GM23338 (cell line): ENCODE measurements around the gene SLC7A10. TPM values are rescaled to one million over a fixed set of nuclear protein-coding genes. Genes with fewer than 3 reads are reported as not detected.

Experiments used
- ATAC-seq: fragments of 200-7000 bp; cut with Tn5 transposase; 3 replicates; pipeline ENCODE4 v1.9.1; 2020
- DNase-seq: peaks from one replicate; pipeline ENCODE4 v3.0.0-alpha.2; 2015; ENCODE audit warnings: low spot score
- H2AFZ ChIP-seq: fragments of 200-600 bp; sonication (generic); 2 replicates; pipeline ENCODE4 v1.8.0; 2016; ENCODE audit warnings: antibody characterized with exemption, mild to moderate bottlenecking, moderate library complexity
- H3F3A ChIP-seq: fragments of 200-600 bp; sonication (generic); replicated peaks from 2 replicates; pipeline ENCODE4 v1.8.0; 2017; ENCODE audit warnings: antibody characterized with exemption, mixed run types, low read depth
- H3K27ac ChIP-seq: fragments of 200-600 bp; sonication (generic); 2 replicates; pipeline ENCODE4 v1.6.1; 2016; ENCODE audit warnings: low read depth
- H3K27me3 ChIP-seq: fragments of 200-600 bp; sonication (generic); 2 replicates; pipeline ENCODE4 v1.8.0; 2016; ENCODE audit warnings: mild to moderate bottlenecking, mixed run types, moderate library complexity; ENCODE audit not compliant: insufficient read depth
- H3K36me3 ChIP-seq: fragments of 200-600 bp; sonication (generic); 2 replicates; pipeline ENCODE4 v1.8.0; 2016; ENCODE audit warnings: mild to moderate bottlenecking; ENCODE audit not compliant: insufficient read depth
- H3K4me1 ChIP-seq: fragments of 200-600 bp; sonication (generic); 2 replicates; pipeline ENCODE4 v1.8.0; 2016; ENCODE audit warnings: mild to moderate bottlenecking, moderate library complexity; ENCODE audit not compliant: insufficient read depth
- H3K4me2 ChIP-seq: fragments of 200-600 bp; sonication (generic); 2 replicates; pipeline ENCODE4 v1.7.1; 2017; ENCODE audit warnings: mixed run types
- H3K4me3 ChIP-seq: fragments of 200-600 bp; sonication (generic); 2 replicates; pipeline ENCODE4 v1.6.1; 2016; ENCODE audit warnings: mixed run types
- H3K79me2 ChIP-seq: fragments of 200-600 bp; sonication (generic); replicated peaks from 2 replicates; pipeline ENCODE4 v1.8.0; 2017; ENCODE audit warnings: mild to moderate bottlenecking; ENCODE audit not compliant: insufficient read depth
- H3K9me2 ChIP-seq: fragments of 200-600 bp; sonication (generic); 2 replicates; pipeline ENCODE4 v1.8.0; 2017; ENCODE audit not compliant: insufficient read depth
- H4K20me1 ChIP-seq: fragments of 200-600 bp; sonication (generic); replicated peaks from 2 replicates; pipeline ENCODE4 v1.8.0; 2017; ENCODE audit warnings: mild to moderate bottlenecking; ENCODE audit not compliant: insufficient read depth
- H3K27ac Mint-ChIP-seq: 2 replicates; pipeline ENCODE4 v1.8.0; 2020; ENCODE audit warnings: inconsistent platforms, mild to moderate bottlenecking, moderate library complexity, mixed read lengths
- H3K27me3 Mint-ChIP-seq: 3 replicates; pipeline ENCODE4 v1.8.0; 2022; ENCODE audit warnings: low read depth, mild to moderate bottlenecking, moderate library complexity, mixed read lengths, inconsistent platforms; ENCODE audit not compliant: insufficient read depth, poor library complexity
- H3K36me3 Mint-ChIP-seq: 3 replicates; pipeline ENCODE4 v1.8.0; 2021; ENCODE audit warnings: low read depth, mild to moderate bottlenecking, inconsistent platforms, moderate library complexity, mixed read lengths
- H3K4me1 Mint-ChIP-seq: 3 replicates; pipeline ENCODE4 v1.8.0; 2020; ENCODE audit warnings: mild to moderate bottlenecking, inconsistent platforms, mixed read lengths
- H3K4me3 Mint-ChIP-seq: 3 replicates; pipeline ENCODE4 v1.8.0; 2021; ENCODE audit warnings: moderate library complexity, mild to moderate bottlenecking, inconsistent platforms, mixed read lengths
- H3K9me3 Mint-ChIP-seq: 3 replicates; pipeline ENCODE4 v1.8.0; 2020; ENCODE audit warnings: moderate library complexity, mild to moderate bottlenecking, inconsistent platforms, mixed read lengths
- CREB1 ChIP-seq: fragments of 250-450 bp; sonication (Bioruptor Pico); IDR thresholded peaks from 2 replicates; pipeline ENCODE4 v1.5.0; 2020; ENCODE audit warnings: low read depth, mild to moderate bottlenecking, moderate library complexity
- EZH2 ChIP-seq: fragments of 200-600 bp; sonication (generic); IDR thresholded peaks from one replicate; pipeline ENCODE4 v1.8.0; 2017; ENCODE audit warnings: antibody characterized with exemption, mild to moderate bottlenecking, low read depth; ENCODE audit not compliant: unreplicated experiment
- EZH2phosphoT487 ChIP-seq: fragments of 200-600 bp; sonication (generic); IDR thresholded peaks from one replicate; pipeline ENCODE4 v1.8.1; 2018; ENCODE audit warnings: antibody characterized with exemption; ENCODE audit not compliant: unreplicated experiment
- JUNB ChIP-seq: IDR thresholded peaks from one replicate; pipeline ENCODE4 v1.6.1; 2016; ENCODE audit warnings: antibody characterized with exemption; ENCODE audit not compliant: unreplicated experiment
- NANOG ChIP-seq: IDR thresholded peaks from 2 replicates; pipeline ENCODE4 v1.6.1; 2016; ENCODE audit warnings: antibody characterized with exemption, borderline replicate concordance
- POLR2AphosphoS5 ChIP-seq: IDR thresholded peaks from 2 replicates; pipeline ENCODE4 v1.6.1; 2016; ENCODE audit warnings: antibody characterized with exemption, low read depth
- REST ChIP-seq: IDR thresholded peaks from one replicate; pipeline ENCODE4 v1.6.1; 2018; ENCODE audit warnings: antibody characterized with exemption; ENCODE audit not compliant: unreplicated experiment
- STAT1 ChIP-seq: IDR thresholded peaks from one replicate; pipeline ENCODE4 v1.6.1; 2016; ENCODE audit warnings: antibody characterized with exemption; ENCODE audit not compliant: unreplicated experiment
- ZNF114 ChIP-seq: fragments of 250-450 bp; sonication (Bioruptor Pico); IDR thresholded peaks from 2 replicates; pipeline ENCODE4 v1.5.0; 2020; ENCODE audit warnings: mild to moderate bottlenecking, moderate library complexity
- ZNF331 ChIP-seq: fragments of 250-450 bp; sonication (Bioruptor Pico); IDR thresholded peaks from 2 replicates; pipeline ENCODE4 v1.5.0; 2020; ENCODE audit warnings: low read depth, mild to moderate bottlenecking, moderate library complexity
- polyA plus RNA-seq: library from polyadenylated mRNA; unstranded; fragments of >200 nt; fragmentation: Nextera tagmentation; extraction: Ambion mirVana; gene quantifications from 2 replicates; pipeline ENCODE4 v1.2.1, GENCODE V29; 2016
- total RNA-seq: library from RNA; depleted of rRNA; stranded (reverse); fragments of >200 nt; shearing (Covaris generic); gene quantifications from 2 replicates; pipeline ENCODE4 v1.2.3, GENCODE V29; 2014
- TF ChIP-seq, protein P1 (sequence below): fragments of 250-450 bp; sonication (Bioruptor Pico); IDR thresholded peaks from 2 replicates; pipeline ENCODE4 v1.5.0; 2020; ENCODE audit warnings: mild to moderate bottlenecking, moderate library complexity
- TF ChIP-seq, protein P2 (sequence below), 2 experiments: fragments of 200-600 bp in 1 of 2; sonication (generic) in 1 of 2; conservative IDR thresholded peaks; 2 replicates each; pipeline versions ENCODE4 v1.5.1 to v1.6.1; 2016 to 2017; ENCODE audit warnings: antibody characterized with exemption in 2 of 2, low read depth in 2 of 2, mild to moderate bottlenecking in 2 of 2, moderate library complexity in 1 of 2
- TF ChIP-seq, protein P3 (sequence below): IDR thresholded peaks from 2 replicates; pipeline ENCODE4 v1.6.1; 2016; ENCODE audit warnings: antibody characterized with exemption

Gene SLC7A10
- total and polyA plus RNA-seq, 2 experiments from 2014 or later = 3.3 to 6.3 TPM

GRCh38 chr19:33199441-33200265 is 26.0 kb downstream of the SLC7A10 start:
- Histone ChIP-seq H3K4me1 (peaks cover 5% of the 10 kb centered on the region; the same call in 1 of the 2 replicates), H3K9me2 (no peaks in the 10 kb centered on the region), H3K27me3 (peaks cover 5% of the 10 kb centered on the region; the same call in 1 of the 2 replicates), H3K4me2 (no peak overlapping the region), H3K36me3 (no peaks in the 10 kb centered on the region), H2AFZ (no peak overlapping the region), H3K79me2 (no peaks in the 10 kb centered on the region), H3K27ac (no peak overlapping the region), H3K4me3 (no peak overlapping the region), H3F3A (no peaks in the 10 kb centered on the region), H4K20me1 (peaks cover 4% of the 10 kb centered on the region; the same call in 1 of the 2 replicates)
- H3K9me3 Mint-ChIP-seq = no peaks in the 10 kb centered on the region
- peaks cover 7% of the 10 kb centered on the region for H3K36me3 Mint-ChIP-seq
- peaks cover 11% of the 10 kb centered on the region for H3K27me3 Mint-ChIP-seq
- H3K27ac Mint-ChIP-seq = no peak overlapping the region
- DNase-seq = no peak
- H3K4me3 Mint-ChIP-seq = no peak overlapping the region
- no peaks in the 10 kb centered on the region for H3K4me1 Mint-ChIP-seq
- TF ChIP-seq CREB1 (CRISPR knock-in tag) = no peak
- TF ChIP-seq STAT1 = no peak
- TF ChIP-seq, protein P1, sequence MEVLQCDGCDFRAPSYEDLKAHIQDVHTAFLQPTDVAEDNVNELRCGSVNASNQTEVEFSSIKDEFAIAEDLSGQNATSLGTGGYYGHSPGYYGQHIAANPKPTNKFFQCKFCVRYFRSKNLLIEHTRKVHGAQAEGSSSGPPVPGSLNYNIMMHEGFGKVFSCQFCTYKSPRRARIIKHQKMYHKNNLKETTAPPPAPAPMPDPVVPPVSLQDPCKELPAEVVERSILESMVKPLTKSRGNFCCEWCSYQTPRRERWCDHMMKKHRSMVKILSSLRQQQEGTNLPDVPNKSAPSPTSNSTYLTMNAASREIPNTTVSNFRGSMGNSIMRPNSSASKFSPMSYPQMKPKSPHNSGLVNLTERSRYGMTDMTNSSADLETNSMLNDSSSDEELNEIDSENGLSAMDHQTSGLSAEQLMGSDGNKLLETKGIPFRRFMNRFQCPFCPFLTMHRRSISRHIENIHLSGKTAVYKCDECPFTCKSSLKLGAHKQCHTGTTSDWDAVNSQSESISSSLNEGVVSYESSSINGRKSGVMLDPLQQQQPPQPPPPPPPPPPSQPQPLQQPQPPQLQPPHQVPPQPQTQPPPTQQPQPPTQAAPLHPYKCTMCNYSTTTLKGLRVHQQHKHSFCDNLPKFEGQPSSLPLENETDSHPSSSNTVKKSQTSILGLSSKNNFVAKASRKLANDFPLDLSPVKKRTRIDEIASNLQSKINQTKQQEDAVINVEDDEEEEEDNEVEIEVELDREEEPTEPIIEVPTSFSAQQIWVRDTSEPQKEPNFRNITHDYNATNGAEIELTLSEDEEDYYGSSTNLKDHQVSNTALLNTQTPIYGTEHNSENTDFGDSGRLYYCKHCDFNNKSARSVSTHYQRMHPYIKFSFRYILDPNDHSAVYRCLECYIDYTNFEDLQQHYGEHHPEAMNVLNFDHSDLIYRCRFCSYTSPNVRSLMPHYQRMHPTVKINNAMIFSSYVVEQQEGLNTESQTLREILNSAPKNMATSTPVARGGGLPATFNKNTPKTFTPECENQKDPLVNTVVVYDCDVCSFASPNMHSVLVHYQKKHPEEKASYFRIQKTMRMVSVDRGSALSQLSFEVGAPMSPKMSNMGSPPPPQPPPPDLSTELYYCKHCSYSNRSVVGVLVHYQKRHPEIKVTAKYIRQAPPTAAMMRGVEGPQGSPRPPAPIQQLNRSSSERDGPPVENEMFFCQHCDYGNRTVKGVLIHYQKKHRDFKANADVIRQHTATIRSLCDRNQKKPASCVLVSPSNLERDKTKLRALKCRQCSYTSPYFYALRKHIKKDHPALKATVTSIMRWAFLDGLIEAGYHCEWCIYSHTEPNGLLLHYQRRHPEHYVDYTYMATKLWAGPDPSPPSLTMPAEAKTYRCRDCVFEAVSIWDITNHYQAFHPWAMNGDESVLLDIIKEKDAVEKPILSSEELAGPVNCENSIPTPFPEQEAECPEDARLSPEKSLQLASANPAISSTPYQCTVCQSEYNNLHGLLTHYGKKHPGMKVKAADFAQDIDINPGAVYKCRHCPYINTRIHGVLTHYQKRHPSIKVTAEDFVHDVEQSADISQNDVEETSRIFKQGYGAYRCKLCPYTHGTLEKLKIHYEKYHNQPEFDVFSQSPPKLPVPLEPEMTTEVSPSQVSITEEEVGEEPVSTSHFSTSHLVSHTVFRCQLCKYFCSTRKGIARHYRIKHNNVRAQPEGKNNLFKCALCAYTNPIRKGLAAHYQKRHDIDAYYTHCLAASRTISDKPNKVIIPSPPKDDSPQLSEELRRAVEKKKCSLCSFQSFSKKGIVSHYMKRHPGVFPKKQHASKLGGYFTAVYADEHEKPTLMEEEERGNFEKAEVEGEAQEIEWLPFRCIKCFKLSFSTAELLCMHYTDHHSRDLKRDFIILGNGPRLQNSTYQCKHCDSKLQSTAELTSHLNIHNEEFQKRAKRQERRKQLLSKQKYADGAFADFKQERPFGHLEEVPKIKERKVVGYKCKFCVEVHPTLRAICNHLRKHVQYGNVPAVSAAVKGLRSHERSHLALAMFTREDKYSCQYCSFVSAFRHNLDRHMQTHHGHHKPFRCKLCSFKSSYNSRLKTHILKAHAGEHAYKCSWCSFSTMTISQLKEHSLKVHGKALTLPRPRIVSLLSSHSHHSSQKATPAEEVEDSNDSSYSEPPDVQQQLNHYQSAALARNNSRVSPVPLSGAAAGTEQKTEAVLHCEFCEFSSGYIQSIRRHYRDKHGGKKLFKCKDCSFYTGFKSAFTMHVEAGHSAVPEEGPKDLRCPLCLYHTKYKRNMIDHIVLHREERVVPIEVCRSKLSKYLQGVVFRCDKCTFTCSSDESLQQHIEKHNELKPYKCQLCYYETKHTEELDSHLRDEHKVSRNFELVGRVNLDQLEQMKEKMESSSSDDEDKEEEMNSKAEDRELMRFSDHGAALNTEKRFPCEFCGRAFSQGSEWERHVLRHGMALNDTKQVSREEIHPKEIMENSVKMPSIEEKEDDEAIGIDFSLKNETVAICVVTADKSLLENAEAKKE = no peak
- TF ChIP-seq POLR2AphosphoS5 = no peak
- TF ChIP-seq ZNF331 (CRISPR knock-in tag) = no peak
- TF ChIP-seq EZH2 = no peak
- TF ChIP-seq NANOG = no peak
- TF ChIP-seq REST = no peak
- TF ChIP-seq EZH2phosphoT487 = no peak
- TF ChIP-seq, protein P2, sequence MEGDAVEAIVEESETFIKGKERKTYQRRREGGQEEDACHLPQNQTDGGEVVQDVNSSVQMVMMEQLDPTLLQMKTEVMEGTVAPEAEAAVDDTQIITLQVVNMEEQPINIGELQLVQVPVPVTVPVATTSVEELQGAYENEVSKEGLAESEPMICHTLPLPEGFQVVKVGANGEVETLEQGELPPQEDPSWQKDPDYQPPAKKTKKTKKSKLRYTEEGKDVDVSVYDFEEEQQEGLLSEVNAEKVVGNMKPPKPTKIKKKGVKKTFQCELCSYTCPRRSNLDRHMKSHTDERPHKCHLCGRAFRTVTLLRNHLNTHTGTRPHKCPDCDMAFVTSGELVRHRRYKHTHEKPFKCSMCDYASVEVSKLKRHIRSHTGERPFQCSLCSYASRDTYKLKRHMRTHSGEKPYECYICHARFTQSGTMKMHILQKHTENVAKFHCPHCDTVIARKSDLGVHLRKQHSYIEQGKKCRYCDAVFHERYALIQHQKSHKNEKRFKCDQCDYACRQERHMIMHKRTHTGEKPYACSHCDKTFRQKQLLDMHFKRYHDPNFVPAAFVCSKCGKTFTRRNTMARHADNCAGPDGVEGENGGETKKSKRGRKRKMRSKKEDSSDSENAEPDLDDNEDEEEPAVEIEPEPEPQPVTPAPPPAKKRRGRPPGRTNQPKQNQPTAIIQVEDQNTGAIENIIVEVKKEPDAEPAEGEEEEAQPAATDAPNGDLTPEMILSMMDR (conservative IDR thresholded peaks at IDR 0.05; ENCODE audit: low read depth in 2 of 2) = no peak
- TF ChIP-seq ZNF114 (CRISPR knock-in tag) = no peak
- TF ChIP-seq JUNB = no peak
- TF ChIP-seq, protein P3, sequence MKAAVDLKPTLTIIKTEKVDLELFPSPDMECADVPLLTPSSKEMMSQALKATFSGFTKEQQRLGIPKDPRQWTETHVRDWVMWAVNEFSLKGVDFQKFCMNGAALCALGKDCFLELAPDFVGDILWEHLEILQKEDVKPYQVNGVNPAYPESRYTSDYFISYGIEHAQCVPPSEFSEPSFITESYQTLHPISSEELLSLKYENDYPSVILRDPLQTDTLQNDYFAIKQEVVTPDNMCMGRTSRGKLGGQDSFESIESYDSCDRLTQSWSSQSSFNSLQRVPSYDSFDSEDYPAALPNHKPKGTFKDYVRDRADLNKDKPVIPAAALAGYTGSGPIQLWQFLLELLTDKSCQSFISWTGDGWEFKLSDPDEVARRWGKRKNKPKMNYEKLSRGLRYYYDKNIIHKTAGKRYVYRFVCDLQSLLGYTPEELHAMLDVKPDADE = no peak
- ATAC-seq = no peak
